DMS 273 (cell line): Measurements from ENCODE around the gene RBM28.
A peak's percentile ranks its signal among the peaks of the same experiment; 100 is the strongest.

Experiments used
- DNase-seq: peaks from one replicate; lab custom pipeline; 2025; ENCODE audit not compliant: unreplicated experiment; lab: John Stamatoyannopoulos, UW

Gene RBM28

GRCh38 chr7:128376077-128376476 is 32.4 kb upstream of the RBM28 start:
- DNase-seq, result no peak

- DNase-seq, result no peak
Observed at GRCh38 chr7:128374041-128374440, 30.3 kb upstream of the RBM28 start.

DNA sequence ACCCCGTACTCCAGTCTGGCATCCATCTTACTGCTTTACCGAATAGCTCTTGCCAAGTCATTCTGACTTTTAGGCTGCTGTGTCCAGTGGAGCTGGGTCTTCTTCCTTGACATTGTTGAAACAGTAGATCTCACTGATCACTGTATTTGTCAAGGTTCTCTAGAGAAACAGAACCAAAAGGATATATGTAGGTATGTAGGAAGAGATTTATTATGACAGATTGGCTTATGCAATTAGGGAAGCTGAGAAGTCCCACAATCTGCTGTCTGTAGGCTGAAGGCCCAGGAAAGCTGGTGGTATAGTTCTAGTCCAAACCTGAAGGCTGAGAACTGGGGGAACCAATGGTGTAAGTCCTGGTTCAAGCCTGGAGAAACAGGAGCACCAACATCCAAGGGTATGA is 29.9 kb upstream of the RBM28 start:
- DNase-seq, result peak; percentile 73

DNA sequence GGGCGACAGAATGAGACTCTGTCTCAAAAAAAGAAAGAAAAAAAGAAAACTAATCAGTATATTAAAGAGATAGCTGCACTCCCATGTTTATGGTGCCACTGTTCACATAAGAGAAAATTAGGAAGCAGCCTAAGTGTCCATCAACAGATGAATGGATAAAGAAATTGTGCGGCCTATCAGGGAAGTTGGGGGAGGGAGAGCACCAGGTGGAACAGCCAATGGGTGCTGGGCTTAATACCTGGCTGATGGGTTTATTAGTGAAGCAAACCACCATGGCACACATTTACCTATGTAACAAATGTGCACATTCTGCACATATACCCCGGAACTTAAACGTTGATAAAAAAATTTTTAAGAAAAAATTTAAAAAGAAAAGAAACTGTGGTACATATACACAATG is 26.8 kb upstream of the RBM28 start:
- no peak for DNase-seq

GRCh38 chr7:128366986-128367385 is 23.3 kb upstream of the RBM28 start:
- DNase-seq, result no peak

DNA sequence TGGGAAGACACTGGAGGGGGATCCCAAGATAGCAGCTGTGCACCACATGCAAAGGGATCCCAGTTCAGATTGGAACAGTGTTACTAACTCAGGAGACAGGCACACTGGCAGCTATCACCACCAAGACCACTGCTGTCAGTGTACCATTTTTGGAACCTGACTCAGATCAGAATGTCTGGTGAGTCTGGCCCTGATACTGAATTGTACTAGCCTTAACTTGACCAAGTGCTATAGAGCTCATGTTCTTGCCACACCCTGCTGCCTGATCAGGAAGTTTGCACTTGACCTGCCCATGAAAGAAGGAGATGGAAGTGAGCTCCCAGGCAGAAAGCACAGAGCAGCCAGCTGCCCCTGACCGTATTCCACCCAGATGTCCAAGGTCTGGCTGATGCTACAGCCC is 22.6 kb upstream of the RBM28 start:
- DNase-seq, result no peak

GRCh38 chr7:128365432-128365831 is 21.7 kb upstream of the RBM28 start:
- DNase-seq, result no peak

GRCh38 chr7:128364166-128364870 is 20.6 kb upstream of the RBM28 start:
- no peak for DNase-seq

DNA sequence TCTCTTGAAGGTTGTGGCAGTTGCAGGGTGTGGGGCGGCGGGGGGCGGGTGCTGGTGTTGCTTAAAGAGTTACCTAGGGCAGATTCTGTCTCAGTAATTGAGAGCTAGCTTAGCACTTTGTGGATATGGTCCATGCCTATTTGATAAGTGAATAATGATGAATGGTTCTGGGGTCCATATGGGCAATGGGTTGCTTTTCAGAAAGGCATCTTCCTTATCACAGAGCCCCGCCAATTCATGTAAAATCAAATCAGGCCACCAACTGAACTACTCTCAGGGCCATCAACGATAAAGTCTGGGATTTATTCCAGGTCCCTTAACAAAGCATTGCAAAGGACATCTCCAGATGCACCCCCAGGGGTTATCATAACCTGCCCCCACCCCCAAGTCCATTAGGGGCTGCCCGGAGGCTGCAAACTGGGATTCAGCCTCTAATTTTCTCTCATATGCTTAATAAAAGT is 19.6 kb upstream of the RBM28 start:
- no peak for DNase-seq

- DNase-seq, result no peak
Observed at GRCh38 chr7:128362670-128363069, 19.0 kb upstream of the RBM28 start.

- peak; percentile 82 for DNase-seq
Observed at GRCh38 chr7:128361411-128362379, 18.0 kb upstream of the RBM28 start, which contains the start of gene PRRT4. PRRT4 (minus strand) TSS chr7:128361690.

GRCh38 chr7:128360359-128360678 is 16.6 kb upstream of the RBM28 start:
- DNase-seq, result no peak

GRCh38 chr7:128359939-128360338 is 16.2 kb upstream of the RBM28 start:
- no peak for DNase-seq

DNA sequence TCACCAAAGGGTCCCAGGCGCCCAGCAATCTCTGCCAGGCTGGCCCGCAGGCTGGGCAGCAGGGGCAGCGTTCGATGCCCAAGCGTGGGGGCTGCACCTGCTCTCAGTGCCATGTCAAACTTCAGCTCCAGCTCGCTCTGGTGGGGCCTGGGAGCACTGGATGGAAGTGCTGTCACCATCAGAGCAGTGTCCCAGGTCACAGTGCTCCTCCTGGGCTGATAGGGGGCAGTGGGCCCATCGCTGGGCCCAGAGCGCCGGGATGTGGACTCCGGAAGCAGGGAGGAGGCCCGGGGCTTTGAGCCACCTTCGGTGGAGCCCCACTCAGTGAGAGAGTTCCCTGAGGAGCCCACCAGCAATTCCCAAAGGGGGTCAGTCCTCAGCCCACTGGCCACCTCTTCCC is 15.6 kb upstream of the RBM28 start:
- DNase-seq, result no peak

DNA sequence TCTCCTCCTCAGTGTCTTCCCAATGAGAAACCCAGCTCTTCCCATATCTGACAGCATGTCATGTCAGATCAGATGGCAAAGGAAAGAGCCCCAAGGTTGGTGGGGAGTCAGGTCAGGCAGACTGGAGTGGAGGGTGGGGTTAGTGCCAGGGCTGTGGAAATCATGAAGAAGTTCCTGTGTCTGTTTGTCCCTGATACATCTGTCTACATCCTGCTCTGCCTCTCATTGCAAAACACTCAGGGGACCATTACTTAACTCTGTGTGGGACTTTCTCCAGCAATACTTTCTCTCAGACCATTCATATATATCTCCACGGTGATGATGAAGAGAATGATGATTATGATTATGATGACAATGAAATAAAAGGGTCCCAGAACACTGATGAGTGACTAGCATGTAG is 14.5 kb upstream of the RBM28 start:
- DNase-seq, result no peak

GRCh38 chr7:128357217-128357613 is 13.5 kb upstream of the RBM28 start:
- DNase-seq, result no peak

GRCh38 chr7:128356546-128357216 is 13.0 kb upstream of the RBM28 start:
- no peak for DNase-seq

- no peak for DNase-seq
Observed at GRCh38 chr7:128353610-128354009, 9.9 kb upstream of the RBM28 start.

DNA sequence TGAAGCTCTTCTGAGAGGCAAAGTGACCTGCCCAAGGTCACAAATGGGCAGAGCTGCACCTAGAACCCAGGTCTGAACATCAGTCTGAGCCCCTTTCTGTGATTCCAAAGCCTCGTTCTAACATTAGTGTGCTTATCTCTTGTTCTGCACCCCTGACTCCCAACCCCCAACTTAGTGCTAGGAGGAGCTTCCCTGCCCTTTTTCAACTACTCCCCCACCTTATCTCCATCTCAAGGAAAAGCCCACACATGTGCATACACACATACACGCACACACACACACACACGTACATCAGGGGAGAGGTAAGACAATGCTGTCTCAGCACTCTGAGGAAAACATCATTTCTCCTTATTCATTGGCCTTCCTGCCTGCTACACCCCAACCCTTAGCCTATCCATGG is 9.5 kb upstream of the RBM28 start:
- DNase-seq, result no peak

GRCh38 chr7:128352636-128353035 is 8.9 kb upstream of the RBM28 start:
- DNase-seq, result no peak

DNA sequence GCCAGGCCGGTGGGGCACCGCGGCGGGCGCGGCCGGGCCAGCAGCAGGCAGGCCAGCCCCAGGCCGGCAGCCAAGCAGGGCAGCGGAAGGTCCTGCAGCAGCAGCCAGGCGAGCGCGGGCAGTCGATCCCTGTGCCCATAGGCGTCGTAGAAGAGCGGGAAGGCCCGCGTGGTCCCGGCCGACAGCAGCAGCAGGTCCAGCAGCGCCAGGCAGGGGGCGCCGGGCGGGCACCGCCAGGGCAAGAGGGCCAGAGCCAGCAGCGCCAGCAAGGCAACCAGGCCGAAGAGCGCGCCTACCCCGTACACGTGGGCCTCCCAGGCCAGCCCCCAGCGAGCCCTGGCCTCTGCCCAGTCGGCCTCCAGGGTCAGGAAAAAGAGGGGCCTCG is 8.4 kb upstream of the RBM28 start:
- DNase-seq, result peak; percentile 67
